CD4-positive, alpha-beta T cell treated with Interleukin-12 subunit alpha and Interleukin-12 subunit beta, for 1 hour (primary cell): ENCODE data around the gene MAGI3.
"Not testable (repeated sequence)": the region's sequence is repeated elsewhere in the genome, so short reads cannot be mapped to it uniquely, and the experiment has no call there.

Experiments
- DNase-seq: peaks from one replicate; pipeline ENCODE4 v3.0.0-alpha.2; 2020

The MAGI3 gene

DNA sequence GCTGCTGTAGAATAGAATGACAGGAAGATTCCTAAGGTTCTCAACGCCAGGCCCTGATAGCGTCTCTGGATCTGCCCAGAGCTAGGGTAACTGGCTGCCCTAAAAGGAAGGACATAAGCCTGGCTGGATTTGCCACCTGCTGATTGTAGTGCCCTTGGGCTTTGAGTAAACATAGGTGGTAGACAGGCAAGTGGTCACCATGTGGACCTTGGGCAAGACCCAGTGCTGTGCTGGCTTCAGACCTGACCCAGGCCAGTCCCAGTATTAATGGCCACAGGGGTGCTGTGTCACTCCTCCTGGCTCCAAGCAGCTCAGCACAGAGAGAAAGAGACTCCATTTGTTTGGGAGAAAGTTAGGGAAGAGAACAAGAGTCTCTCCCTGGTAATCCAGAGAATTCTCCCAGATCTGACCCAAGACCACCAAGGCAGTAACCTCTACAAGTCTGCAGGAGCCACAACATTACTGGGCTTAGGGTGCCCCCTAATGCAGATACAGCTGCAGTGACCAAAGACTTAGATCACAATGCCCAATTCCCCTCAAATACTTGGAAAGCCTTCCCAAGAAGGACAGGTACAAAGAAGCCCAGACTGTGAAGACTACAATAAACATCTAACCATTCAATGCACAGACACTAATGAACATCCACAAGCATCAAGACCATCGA, 324.4 kb downstream of the MAGI3 start:
- no peak for DNase-seq

DNA sequence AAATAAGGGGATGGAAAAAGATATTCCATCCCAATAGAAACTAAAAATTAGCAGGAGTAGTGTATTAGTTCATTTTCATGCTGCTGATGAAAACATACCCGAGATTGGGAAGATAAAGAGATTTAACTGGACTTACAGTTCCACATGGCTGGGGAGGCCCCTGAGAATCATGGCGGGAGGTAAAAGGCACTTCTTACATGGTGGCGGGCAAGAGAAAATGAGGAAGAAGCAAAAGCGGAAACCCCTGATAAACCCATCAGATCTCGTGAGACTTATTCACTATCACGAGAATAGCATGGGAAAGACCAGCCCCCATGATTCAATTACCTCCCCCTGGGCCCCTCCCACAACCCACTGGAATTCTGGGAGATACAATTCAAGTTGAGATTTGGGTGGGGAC, 327.2 kb downstream of the MAGI3 start:
- not testable (repeated sequence) for DNase-seq

DNA sequence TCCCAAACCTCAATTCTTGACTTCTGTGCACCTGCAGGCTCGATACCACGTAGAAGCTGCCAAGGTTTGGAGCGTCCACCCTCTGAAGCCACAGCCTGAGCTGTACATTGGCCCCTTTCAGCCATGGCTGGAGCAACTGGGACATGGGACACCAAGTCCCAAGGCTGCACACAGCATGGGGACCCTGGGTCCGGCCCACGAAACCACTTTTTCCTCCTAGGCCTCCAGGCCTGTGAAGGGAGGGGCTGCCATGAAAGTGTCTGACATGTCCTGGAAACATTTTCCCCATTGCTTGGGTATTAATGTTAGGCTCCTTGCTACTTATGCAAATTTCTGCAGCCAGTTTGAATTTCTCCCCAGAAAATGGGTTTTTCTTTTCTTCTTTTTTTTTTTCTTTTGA, 328.3 kb downstream of the MAGI3 start:
- not testable (repeated sequence) for DNase-seq

DNA sequence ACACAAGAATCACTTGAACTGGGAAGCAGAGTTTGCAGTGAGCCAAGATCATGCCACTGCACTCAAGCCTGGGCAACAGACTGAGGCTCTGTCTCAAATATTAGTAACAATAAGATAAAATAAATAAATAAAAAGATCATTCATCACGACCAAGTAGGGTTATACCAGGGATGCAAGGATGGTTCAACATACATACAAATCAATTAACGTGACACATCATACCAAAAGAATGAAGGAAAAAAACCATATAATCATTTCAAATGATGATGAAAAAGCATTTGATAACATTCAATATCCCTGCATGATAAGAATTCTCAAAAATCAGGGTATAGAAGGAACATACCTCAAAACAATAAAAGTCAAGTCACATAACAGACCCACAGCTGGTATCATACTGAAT, 330.7 kb downstream of the MAGI3 start:
- DNase-seq = no peak

DNA sequence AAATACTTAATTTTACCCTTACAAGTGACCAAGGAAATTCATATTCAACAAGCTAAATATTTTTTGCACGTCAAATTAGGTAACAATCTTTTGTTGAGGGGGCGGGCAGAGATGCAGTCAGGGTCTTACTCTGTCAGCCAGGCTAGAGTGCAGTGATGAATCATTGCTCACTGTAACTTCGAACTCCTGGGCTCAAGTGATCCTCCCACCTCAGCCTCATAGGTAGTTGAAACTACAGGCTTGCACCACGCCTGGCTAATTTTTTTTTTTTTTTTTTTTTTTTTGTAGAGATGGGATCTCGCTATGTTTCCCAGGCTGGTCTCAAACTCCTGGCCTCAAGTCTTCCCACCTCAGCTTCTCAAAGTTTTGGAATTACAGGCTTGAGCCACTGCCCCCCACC, 342.5 kb downstream of the MAGI3 start:
- DNase-seq = no peak

DNA sequence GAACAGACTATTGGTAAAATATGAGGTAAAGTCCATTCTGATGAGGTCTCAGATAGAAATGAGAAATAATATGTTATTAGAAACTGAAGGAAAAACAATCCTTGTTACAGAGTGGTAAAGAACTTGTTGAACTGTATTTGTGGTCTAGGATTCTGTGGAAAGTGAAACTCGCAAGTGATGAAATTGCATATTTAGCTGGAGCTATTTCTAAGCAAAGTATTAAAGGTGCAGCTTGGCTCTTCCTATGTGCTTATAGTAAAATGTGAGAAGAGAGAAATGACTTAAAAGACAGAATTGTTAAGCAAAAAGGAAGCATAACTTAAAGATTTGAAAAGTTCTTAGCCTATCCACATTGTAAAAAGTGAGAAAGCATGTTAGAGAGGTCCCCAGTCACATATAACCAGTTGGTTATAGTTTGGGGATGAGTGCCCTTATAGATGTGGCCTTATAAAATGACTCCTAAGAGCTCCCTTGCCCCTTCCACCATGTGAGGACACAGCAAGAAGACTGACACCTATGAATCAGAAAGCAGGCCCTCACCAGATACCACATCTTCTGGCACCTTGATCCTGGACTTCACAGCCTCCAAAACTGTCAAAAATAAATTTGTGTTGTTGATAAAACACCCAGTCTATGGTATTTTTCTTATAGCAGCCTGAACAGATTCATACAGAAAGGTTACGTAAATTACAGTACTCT, 344.2 kb downstream of the MAGI3 start:
- no peak for DNase-seq
